Prostate gland (tissue), 2 donors: ENCODE results near the gene GNAQ. TPM values are rescaled to one million over a fixed set of nuclear protein-coding genes. Genes with fewer than 3 reads are reported as not detected.

Experiments
- DNase-seq: peaks from one replicate; pipeline ENCODE4 v3.0.0-alpha.2; 2019; ENCODE audit warnings: low spot score
- H3K27ac ChIP-seq, 2 donors: fragments of 200-600 bp; sonication (generic); 2 replicates each; pipeline ENCODE4 v1.5.1; 2017 to 2019
- H3K27me3 ChIP-seq: fragments of 200-600 bp; sonication (generic); replicated peaks from 2 replicates; pipeline ENCODE4 v1.5.1; 2019; ENCODE audit not compliant: insufficient read depth
- H3K36me3 ChIP-seq, 2 donors: fragments of 200-600 bp; sonication (generic); 1 replicate in 1 of 2; 2 replicates in 1 of 2; pipeline versions ENCODE4 v1.5.1 to v1.8.1; 2017 to 2019
- H3K4me1 ChIP-seq: fragments of 200-600 bp; sonication (generic); replicated peaks from 2 replicates; pipeline ENCODE4 v1.5.1; 2019
- H3K4me3 ChIP-seq, 2 donors: fragments of 200-600 bp; sonication (generic); 2 replicates each; pipeline ENCODE4 v1.5.1; 2017 to 2019
- H3K9me3 ChIP-seq: fragments of 200-600 bp; sonication (generic); 2 replicates; pipeline ENCODE4 v1.5.1; 2017
- POLR2A ChIP-seq: fragments of 450-650 bp; IDR thresholded peaks from one replicate; pipeline ENCODE4 v1.6.1; 2016; ENCODE audit warnings: antibody characterized with exemption, mild to moderate bottlenecking
- POLR2AphosphoS5 ChIP-seq: sonication (generic); formaldehyde crosslinking; IDR thresholded peaks from one replicate; pipeline ENCODE4 v1.6.1; 2017; ENCODE audit warnings: antibody characterized with exemption
- WGBS: methylation state at CpG from one replicate; pipeline ENCODE4 v1.1.5; 2018; 5-methylcytosine and 5-hydroxymethylcytosine counted together
- intact Hi-C: fragments of 100-400 bp; cut with DNase I; formaldehyde crosslinking; loops from one replicate; pipeline ENCODE4 v1.14.2; 2022
- total RNA-seq, 2 donors: library from RNA; depleted of rRNA; stranded (reverse); fragments of >200 nt; gene quantifications; one replicate each; pipeline ENCODE4 v1.1.0, GENCODE V29; 2016
- TF ChIP-seq, protein P1 (sequence below), 4 experiments: fragments of 200-600 bp in 2 of 4; fragments of 450-650 bp in 2 of 4; sonication (generic) in 2 of 4; IDR thresholded peaks; 1 replicate in 3 of 4; 2 replicates in 1 of 4; pipeline ENCODE4 v1.5.1; 2016 to 2019; ENCODE audit warnings: antibody characterized with exemption in 4 of 4, mild to moderate bottlenecking in 2 of 4, moderate library complexity in 2 of 4

GNAQ gene
- total RNA-seq, 2 donors from 2014 or later = 35.0 to 43.7 TPM

DNA sequence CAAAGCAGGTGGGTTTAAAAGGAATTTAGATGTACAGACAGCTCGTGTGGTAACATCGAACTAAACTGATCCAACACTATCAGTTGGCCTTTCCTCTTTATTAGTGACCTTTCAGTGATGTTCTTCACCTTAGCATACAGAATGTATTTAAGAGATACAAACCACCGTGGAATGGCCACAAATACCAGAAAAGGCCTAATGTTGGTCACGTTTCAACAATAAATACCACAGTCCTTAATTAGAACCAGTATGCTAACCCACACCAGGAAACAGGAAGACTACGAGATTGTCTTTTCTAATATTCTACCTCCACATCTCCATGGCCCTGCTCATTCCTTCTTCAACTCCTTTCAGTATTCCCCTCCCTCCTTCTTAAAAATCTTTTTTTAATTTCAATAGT is 40.4 kb downstream of the GNAQ start:
- H3K9me3 ChIP-seq = no peaks in the 10 kb centered on the region
- no peaks in the 10 kb centered on the region for H3K36me3 ChIP-seq
- no peak for DNase-seq
- H3K27ac ChIP-seq = no peak overlapping the region
- no peaks in the 10 kb centered on the region for H3K4me1 ChIP-seq
- TF ChIP-seq POLR2AphosphoS5 = no peak
- 66% methylated on average over 5 of the region's 5 CpGs for WGBS
- no peaks in the 10 kb centered on the region for H3K27me3 ChIP-seq
- intact Hi-C loops = no loop called here
- no peak overlapping the region for H3K4me3 ChIP-seq

DNA sequence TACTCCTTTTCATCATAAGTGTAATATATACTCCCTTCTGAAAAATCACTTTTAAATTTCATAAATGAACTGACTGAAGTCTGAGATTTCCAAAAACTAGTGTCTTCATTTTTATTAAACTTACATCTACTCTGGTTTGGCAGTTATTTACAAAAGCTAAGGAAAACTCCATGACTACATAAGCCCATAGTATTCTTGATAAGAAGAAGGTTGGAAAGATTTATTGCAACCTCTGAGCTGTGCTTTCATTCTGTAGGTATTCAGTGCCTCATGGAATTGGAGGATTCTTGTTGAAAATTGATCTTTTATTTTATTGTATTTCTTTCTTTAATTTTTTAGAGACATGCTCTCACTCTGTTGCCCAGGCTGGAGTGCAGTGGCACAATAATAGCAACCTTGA is 41.7 kb downstream of the GNAQ start:
- no peak for DNase-seq
- H3K36me3 ChIP-seq = no peaks in the 10 kb centered on the region
- intact Hi-C loops = no loop called here
- TF ChIP-seq POLR2A (no peak), POLR2AphosphoS5 (no peak)
- TF ChIP-seq, protein P1, sequence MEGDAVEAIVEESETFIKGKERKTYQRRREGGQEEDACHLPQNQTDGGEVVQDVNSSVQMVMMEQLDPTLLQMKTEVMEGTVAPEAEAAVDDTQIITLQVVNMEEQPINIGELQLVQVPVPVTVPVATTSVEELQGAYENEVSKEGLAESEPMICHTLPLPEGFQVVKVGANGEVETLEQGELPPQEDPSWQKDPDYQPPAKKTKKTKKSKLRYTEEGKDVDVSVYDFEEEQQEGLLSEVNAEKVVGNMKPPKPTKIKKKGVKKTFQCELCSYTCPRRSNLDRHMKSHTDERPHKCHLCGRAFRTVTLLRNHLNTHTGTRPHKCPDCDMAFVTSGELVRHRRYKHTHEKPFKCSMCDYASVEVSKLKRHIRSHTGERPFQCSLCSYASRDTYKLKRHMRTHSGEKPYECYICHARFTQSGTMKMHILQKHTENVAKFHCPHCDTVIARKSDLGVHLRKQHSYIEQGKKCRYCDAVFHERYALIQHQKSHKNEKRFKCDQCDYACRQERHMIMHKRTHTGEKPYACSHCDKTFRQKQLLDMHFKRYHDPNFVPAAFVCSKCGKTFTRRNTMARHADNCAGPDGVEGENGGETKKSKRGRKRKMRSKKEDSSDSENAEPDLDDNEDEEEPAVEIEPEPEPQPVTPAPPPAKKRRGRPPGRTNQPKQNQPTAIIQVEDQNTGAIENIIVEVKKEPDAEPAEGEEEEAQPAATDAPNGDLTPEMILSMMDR (IDR thresholded peaks at IDR 0.05) = no peak
- H3K27me3 ChIP-seq = no peaks in the 10 kb centered on the region
- H3K27ac ChIP-seq = no peak overlapping the region
- H3K9me3 ChIP-seq = no peaks in the 10 kb centered on the region
- no peaks in the 10 kb centered on the region for H3K4me1 ChIP-seq
- no peak overlapping the region for H3K4me3 ChIP-seq

GRCh38 chr9:77989458-77989857 is 42.2 kb downstream of the GNAQ start:
- TF ChIP-seq, protein P1 (IDR thresholded peaks at IDR 0.05) = no peak
- TF ChIP-seq POLR2A (no peak), POLR2AphosphoS5 (no peak)
- intact Hi-C loops = no loop called here
- Histone ChIP-seq H3K4me3 (no peak overlapping the region), H3K36me3 (no peaks in the 10 kb centered on the region), H3K4me1 (no peaks in the 10 kb centered on the region), H3K27me3 (no peaks in the 10 kb centered on the region), H3K9me3 (no peaks in the 10 kb centered on the region), H3K27ac (no peak overlapping the region)
- WGBS = 88% methylated on average over 2 of the region's 2 CpGs
- no peak for DNase-seq

- TF ChIP-seq POLR2AphosphoS5 (no peak), POLR2A (no peak)
- TF ChIP-seq, protein P1 (IDR thresholded peaks at IDR 0.05) = no peak
- H3K36me3 ChIP-seq = no peaks in the 10 kb centered on the region
- no peak overlapping the region for H3K27ac ChIP-seq
- intact Hi-C loops = no loop called here
- H3K27me3 ChIP-seq = no peaks in the 10 kb centered on the region
- no peaks in the 10 kb centered on the region for H3K4me1 ChIP-seq
- H3K9me3 ChIP-seq = no peaks in the 10 kb centered on the region
- WGBS = 61% methylated on average over 1 of the region's 1 CpG
- H3K4me3 ChIP-seq = no peak overlapping the region
- no peak for DNase-seq
Measured at GRCh38 chr9:77988630-77989029, 43.0 kb downstream of the GNAQ start.

DNA sequence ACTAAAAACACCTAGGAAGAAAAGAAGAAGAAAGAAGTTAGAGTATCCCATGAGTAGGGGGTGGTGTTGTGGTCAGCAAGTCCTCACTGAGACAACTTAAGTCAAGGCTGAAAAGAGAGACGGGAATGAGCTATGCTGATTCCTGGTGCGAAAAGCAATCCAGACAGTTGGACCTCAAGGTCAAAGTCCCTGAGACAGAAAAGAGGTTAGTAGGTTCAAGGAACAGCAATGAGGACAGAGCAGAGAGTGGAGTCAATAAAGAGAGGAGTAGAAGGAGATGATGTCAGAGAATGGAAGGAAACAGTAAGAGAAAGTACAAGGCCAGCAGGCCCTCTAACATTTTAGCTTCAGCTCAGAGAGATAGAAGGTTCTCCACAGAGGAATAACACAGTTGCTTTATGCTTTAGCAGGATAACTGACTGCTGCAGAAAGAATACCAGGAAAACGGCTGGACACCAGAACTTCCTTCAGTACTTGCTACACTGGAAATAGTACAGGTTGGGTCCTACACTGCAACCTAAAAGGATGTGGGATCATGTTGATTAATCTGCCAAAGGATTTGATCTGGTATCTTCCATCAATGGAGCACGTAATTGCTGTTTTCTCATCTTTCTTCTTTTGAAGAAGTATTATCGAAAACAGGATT is 43.6 kb downstream of the GNAQ start:
- no peaks in the 10 kb centered on the region for H3K36me3 ChIP-seq
- no peaks in the 10 kb centered on the region for H3K27me3 ChIP-seq
- TF ChIP-seq, protein P1 (IDR thresholded peaks at IDR 0.05) = no peak
- no peak for TF ChIP-seq POLR2AphosphoS5
- no peak for TF ChIP-seq POLR2A
- H3K27ac ChIP-seq = no peak overlapping the region
- H3K4me1 ChIP-seq = no peaks in the 10 kb centered on the region
- intact Hi-C loops = no loop called here
- no peak for DNase-seq
- no peak overlapping the region for H3K4me3 ChIP-seq
- WGBS = 87% methylated on average over 5 of the region's 5 CpGs
- H3K9me3 ChIP-seq = no peaks in the 10 kb centered on the region
